GM15510 (cell line): Measurements from ENCODE around the gene DAW1.

Experiments used
- POLR2A ChIP-seq: IDR thresholded peaks from 3 replicates; pipeline ENCODE4 v1.6.1; 2011; ENCODE audit warnings: borderline replicate concordance; ENCODE audit not compliant: insufficient read length; ENCODE audit errors: extremely low read depth

The DAW1 gene

GRCh38 chr2:227853765-227854271 lies 17.6 kb upstream of the DAW1 start:
- TF ChIP-seq POLR2A = no peak

- TF ChIP-seq POLR2A = no peak
Measured at GRCh38 chr2:227855440-227855839, 16.0 kb upstream of the DAW1 start.

GRCh38 chr2:227856697-227857096 lies 14.7 kb upstream of the DAW1 start:
- TF ChIP-seq POLR2A = no peak

GRCh38 chr2:227860221-227860641 lies 11.2 kb upstream of the DAW1 start:
- TF ChIP-seq POLR2A = no peak

GRCh38 chr2:227861011-227861410 lies 10.4 kb upstream of the DAW1 start:
- TF ChIP-seq POLR2A = no peak

- no peak for TF ChIP-seq POLR2A
Measured at GRCh38 chr2:227862227-227862740, 9.1 kb upstream of the DAW1 start.

GRCh38 chr2:227862741-227863588 lies 8.5 kb upstream of the DAW1 start:
- TF ChIP-seq POLR2A = no peak

GRCh38 chr2:227864161-227864756 lies 7.2 kb upstream of the DAW1 start:
- no peak for TF ChIP-seq POLR2A

GRCh38 chr2:227865291-227865690 lies 6.1 kb upstream of the DAW1 start:
- TF ChIP-seq POLR2A = no peak

GRCh38 chr2:227867386-227867785 lies 4.0 kb upstream of the DAW1 start:
- TF ChIP-seq POLR2A = no peak

- TF ChIP-seq POLR2A = no peak
Measured at GRCh38 chr2:227870710-227871374, 589 bp upstream of the DAW1 start.

- TF ChIP-seq POLR2A = no peak
Measured at GRCh38 chr2:227872676-227873075, 1.2 kb downstream of the DAW1 start.

GRCh38 chr2:227876300-227876801 lies 4.9 kb downstream of the DAW1 start:
- no peak for TF ChIP-seq POLR2A

GRCh38 chr2:227877421-227878310 lies 6.2 kb downstream of the DAW1 start:
- TF ChIP-seq POLR2A = no peak
